ENCODE results near the gene TLL1.

- no peak for TF ChIP-seq FOXM1 (IDR thresholded peaks at IDR 0.05; ENCODE audit: borderline replicate concordance)
- TF ChIP-seq ELF4 (IDR thresholded peaks at IDR 0.05), result no peak
- no peak for TF ChIP-seq SP1 (IDR thresholded peaks at IDR 0.05)
- TF ChIP-seq HDGF (IDR thresholded peaks at IDR 0.05; ENCODE audit: borderline replicate concordance), result no peak
- no peak for TF ChIP-seq FOXA1 (IDR thresholded peaks at IDR 0.05)
- TF ChIP-seq TARDBP (IDR thresholded peaks at IDR 0.05), result no peak
- TF ChIP-seq BHLHE40 (IDR thresholded peaks at IDR 0.05; ENCODE audit: borderline replicate concordance), result no peak
- TF ChIP-seq L3MBTL2 (conservative IDR thresholded peaks at IDR 0.05), result no peak
- no peak for TF ChIP-seq NFRKB (IDR thresholded peaks at IDR 0.05)
- TF ChIP-seq PKNOX1 (IDR thresholded peaks at IDR 0.05), result no peak
- no peak for TF ChIP-seq LEF1 (IDR thresholded peaks at IDR 0.05; ENCODE audit: borderline replicate concordance)
- TF ChIP-seq ARNT (IDR thresholded peaks at IDR 0.05), result no peak
- TF ChIP-seq CTBP1 (IDR thresholded peaks at IDR 0.05; ENCODE audit: borderline replicate concordance), result no peak
- TF ChIP-seq ZNF384 (IDR thresholded peaks at IDR 0.05), result no peak
These were observed 170.8 kb downstream of the TLL1 start for GRCh38 chr4:166043801-166044200.
